CD4-positive, alpha-beta T cell (primary cell): ENCODE measurements around the gene ADGRL3. TPM values are rescaled to one million over a fixed set of nuclear protein-coding genes. Genes with fewer than 3 reads are reported as not detected.

Source experiments
- ATAC-seq: fragments of 200-7000 bp; cut with Tn5 transposase; one replicate; pipeline ENCODE4 v1.10.0; 2022; ENCODE audit warnings: mild to moderate bottlenecking; ENCODE audit not compliant: poor library complexity
- CTCF ChIA-PET: fragments of 350-600 bp; sonication (Branson Sonifier 250); formaldehyde crosslinking; loops from one replicate; lab custom pipeline; 2021; ENCODE audit warnings: antibody characterized with exemption, inconsistent platforms; lab: Charles Lee
- POLR2A ChIA-PET: fragments of 350-600 bp; sonication (Branson Sonifier 250); formaldehyde crosslinking; loops from one replicate; lab custom pipeline; 2021; ENCODE audit warnings: antibody characterized with exemption, inconsistent platforms; lab: Charles Lee
- DNase-seq, 14 experiments: peaks; one replicate each; pipeline ENCODE4 v3.0.0-alpha.2; 2013 to 2020; ENCODE audit warnings: mixed read lengths in 2 of 14
- H3K27ac ChIP-seq, 2 donors: one replicate each; pipeline versions ENCODE4 v1.5.1 to v1.7.0; 2013; ENCODE audit warnings: low read length in 2 of 2, low read depth in 1 of 2, mild to moderate bottlenecking in 1 of 2
- H3K27me3 ChIP-seq, 2 experiments: 1 replicate in 1 of 2; 2 replicates in 1 of 2; pipeline versions ENCODE4 v1.6.1 to v1.7.0; 2013; ENCODE audit warnings: low read length in 2 of 2, control low read depth in 1 of 2, mild to moderate bottlenecking in 1 of 2, moderate library complexity in 1 of 2; ENCODE audit not compliant: insufficient read depth in 2 of 2, control insufficient read depth in 1 of 2
- H3K36me3 ChIP-seq: one replicate; pipeline ENCODE4 v1.6.1; 2013; ENCODE audit warnings: low read length, control low read depth; ENCODE audit not compliant: insufficient read depth
- H3K4me1 ChIP-seq: one replicate; pipeline ENCODE4 v1.6.1; 2013; ENCODE audit warnings: low read length, control low read depth; ENCODE audit not compliant: insufficient read depth
- H3K4me3 ChIP-seq: one replicate; pipeline ENCODE4 v1.5.1; 2013; ENCODE audit warnings: mild to moderate bottlenecking, low read length, moderate library complexity
- H3K9me3 ChIP-seq, 2 experiments: 1 replicate in 1 of 2; 2 replicates in 1 of 2; pipeline versions ENCODE4 v1.6.1 to v1.7.0; 2013; ENCODE audit warnings: low read length in 2 of 2, mild to moderate bottlenecking in 2 of 2, control low read depth in 1 of 2, moderate library complexity in 1 of 2; ENCODE audit not compliant: control insufficient read depth in 1 of 2, insufficient read depth in 1 of 2
- H3K27ac Mint-ChIP-seq: one replicate; pipeline ENCODE4 v1.8.0; 2020; ENCODE audit warnings: mixed read lengths
- H3K27me3 Mint-ChIP-seq: one replicate; pipeline ENCODE4 v1.8.0; 2021; ENCODE audit warnings: mixed read lengths
- H3K36me3 Mint-ChIP-seq: one replicate; pipeline ENCODE4 v1.8.0; 2021; ENCODE audit warnings: low read depth, mixed read lengths
- H3K4me1 Mint-ChIP-seq: one replicate; pipeline ENCODE4 v1.8.0; 2021; ENCODE audit warnings: low read depth, mixed read lengths
- H3K4me3 Mint-ChIP-seq: one replicate; pipeline ENCODE4 v1.8.0; 2020; ENCODE audit warnings: mild to moderate bottlenecking, mixed read lengths
- H3K9me3 Mint-ChIP-seq: one replicate; pipeline ENCODE4 v1.8.0; 2020; ENCODE audit warnings: mixed read lengths
- CTCF ChIP-seq: fragments of 200-600 bp; IDR thresholded peaks from one replicate; pipeline ENCODE4 v1.8.0; 2022; ENCODE audit warnings: antibody characterized with exemption, mild to moderate bottlenecking
- intact Hi-C, 2 experiments: fragments of 100-400 bp; cut with DNase I in 1 of 2; cut with micrococcal nuclease in 1 of 2; formaldehyde crosslinking; loops; one replicate each; pipeline versions ENCODE4 v1.15.1 to v1.9.0; 2023 to 2025; cut with DNase I, micrococcal nuclease
- total RNA-seq, 174 experiments: library from RNA in 2 of 174; stranded (reverse) in 2 of 174; gene quantifications; one replicate each; pipeline ENCODE4 v1.2.3 and lab custom pipeline; 2021 to 2026

The ADGRL3 gene
- total RNA-seq, 2 experiments from 2014 or later, result not detected

GRCh38 chr4:61437923-61438322 is 237.8 kb downstream of the ADGRL3 start:
- no peak for TF ChIP-seq CTCF
- Mint-ChIP-seq H3K27ac (no peak overlapping the region), H3K9me3 (peaks cover 15% of the 10 kb centered on the region), H3K4me3 (no peak overlapping the region), H3K4me1 (no peaks in the 10 kb centered on the region), H3K36me3 (no peaks in the 10 kb centered on the region), H3K27me3 (no peaks in the 10 kb centered on the region)
- ChIA-PET POLR2A (no interaction called here), CTCF (no interaction called here)
- Histone ChIP-seq H3K4me1 (no peaks in the 10 kb centered on the region), H3K36me3 (no peaks in the 10 kb centered on the region), H3K9me3 (peaks cover 0 to 7% of the 10 kb centered on the region in 2 experiments), H3K27me3 (no peaks in the 10 kb centered on the region), H3K4me3 (no peak overlapping the region), H3K27ac (no peak overlapping the region)
- intact Hi-C loops, result no loop called here
- DNase-seq, result no peak
- no peak for ATAC-seq

GRCh38 chr4:61440321-61440720 is 240.2 kb downstream of the ADGRL3 start:
- H3K4me1 ChIP-seq, result no peaks in the 10 kb centered on the region
- ChIA-PET POLR2A (no interaction called here), CTCF (no interaction called here)
- intact Hi-C loops, result no loop called here
- H3K4me3 Mint-ChIP-seq, result no peak overlapping the region
- H3K36me3 ChIP-seq, result no peaks in the 10 kb centered on the region
- ATAC-seq, result no peak
- no peaks in the 10 kb centered on the region for H3K27me3 Mint-ChIP-seq
- no peaks in the 10 kb centered on the region for H3K4me1 Mint-ChIP-seq
- peaks cover 2 to 11% of the 10 kb centered on the region in 2 experiments for H3K9me3 ChIP-seq
- DNase-seq, result no peak
- no peak overlapping the region for H3K4me3 ChIP-seq
- H3K9me3 Mint-ChIP-seq, result peaks cover 15% of the 10 kb centered on the region
- H3K27me3 ChIP-seq, result no peaks in the 10 kb centered on the region
- H3K36me3 Mint-ChIP-seq, result no peaks in the 10 kb centered on the region
- no peak overlapping the region for H3K27ac ChIP-seq
- H3K27ac Mint-ChIP-seq, result no peak overlapping the region
- no peak for TF ChIP-seq CTCF

GRCh38 chr4:61442936-61443335 is 242.8 kb downstream of the ADGRL3 start:
- no peak for TF ChIP-seq CTCF
- H3K27ac Mint-ChIP-seq, result no peak overlapping the region

More at GRCh38 chr4:61442936-61443335, 242.8 kb downstream of the ADGRL3 start:
- Histone ChIP-seq H3K4me1 (no peaks in the 10 kb centered on the region), H3K9me3 (peaks cover 4 to 11% of the 10 kb centered on the region in 2 experiments), H3K36me3 (no peaks in the 10 kb centered on the region), H3K27ac (no peak overlapping the region), H3K27me3 (no peaks in the 10 kb centered on the region), H3K4me3 (no peak overlapping the region)
- Mint-ChIP-seq H3K27me3 (no peaks in the 10 kb centered on the region), H3K36me3 (no peaks in the 10 kb centered on the region), H3K4me1 (no peaks in the 10 kb centered on the region), H3K9me3 (peaks cover 16% of the 10 kb centered on the region), H3K4me3 (no peak overlapping the region)
- intact Hi-C loops, result no loop called here
- ChIA-PET POLR2A (no interaction called here), CTCF (no interaction called here)
- no peak for DNase-seq
- no peak for ATAC-seq
